ENCODE measurements around the gene RICTOR.
A peak's percentile ranks its signal among the peaks of the same experiment; 100 is the strongest.
"Not testable (repeated sequence)": the region's sequence is repeated elsewhere in the genome, so short reads cannot be mapped to it uniquely, and the experiment has no call there.

The RICTOR gene

DNA sequence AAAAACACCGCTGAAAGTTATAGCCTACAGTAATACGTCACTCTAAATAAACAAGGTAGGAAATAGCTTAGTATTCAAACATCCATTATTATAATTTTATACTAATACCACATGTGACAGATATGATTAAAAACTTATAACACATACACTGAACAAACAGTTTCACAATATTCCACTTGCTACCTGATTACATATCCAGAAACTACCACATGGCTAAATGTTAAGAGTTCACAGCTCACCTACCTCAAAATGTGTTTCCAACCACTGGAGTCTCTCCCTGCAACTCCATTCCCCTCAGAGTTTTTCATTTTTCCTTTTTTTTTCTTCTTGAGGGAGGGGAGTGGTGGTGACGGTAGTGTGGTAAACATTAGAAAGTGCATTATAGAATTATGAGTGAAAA, 12.1 kb downstream of the RICTOR start:
- DNase-seq (ENCODE audit: low read depth, low spot score) = no peak
- H3K27ac ChIP-seq = no peak overlapping the region

DNA sequence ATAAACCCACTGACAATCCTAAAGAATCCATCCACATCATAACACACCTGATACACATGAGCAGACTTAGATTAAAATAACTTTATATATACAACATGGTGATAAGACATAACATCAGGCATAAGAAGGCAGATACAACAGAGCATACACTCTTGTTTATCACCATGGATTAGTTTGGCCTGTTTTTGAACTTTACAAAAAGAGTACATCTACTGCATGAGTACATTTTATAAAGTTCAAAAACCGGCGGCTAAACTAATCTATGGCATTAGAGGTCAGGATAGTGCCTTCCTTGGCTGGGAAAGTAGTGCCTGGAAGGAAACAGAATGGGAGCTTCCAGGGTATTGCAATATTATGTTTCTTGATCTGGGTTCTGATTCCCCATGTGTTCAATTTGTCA, 15.1 kb downstream of the RICTOR start:
- no peak overlapping the region for H3K27ac ChIP-seq

DNA sequence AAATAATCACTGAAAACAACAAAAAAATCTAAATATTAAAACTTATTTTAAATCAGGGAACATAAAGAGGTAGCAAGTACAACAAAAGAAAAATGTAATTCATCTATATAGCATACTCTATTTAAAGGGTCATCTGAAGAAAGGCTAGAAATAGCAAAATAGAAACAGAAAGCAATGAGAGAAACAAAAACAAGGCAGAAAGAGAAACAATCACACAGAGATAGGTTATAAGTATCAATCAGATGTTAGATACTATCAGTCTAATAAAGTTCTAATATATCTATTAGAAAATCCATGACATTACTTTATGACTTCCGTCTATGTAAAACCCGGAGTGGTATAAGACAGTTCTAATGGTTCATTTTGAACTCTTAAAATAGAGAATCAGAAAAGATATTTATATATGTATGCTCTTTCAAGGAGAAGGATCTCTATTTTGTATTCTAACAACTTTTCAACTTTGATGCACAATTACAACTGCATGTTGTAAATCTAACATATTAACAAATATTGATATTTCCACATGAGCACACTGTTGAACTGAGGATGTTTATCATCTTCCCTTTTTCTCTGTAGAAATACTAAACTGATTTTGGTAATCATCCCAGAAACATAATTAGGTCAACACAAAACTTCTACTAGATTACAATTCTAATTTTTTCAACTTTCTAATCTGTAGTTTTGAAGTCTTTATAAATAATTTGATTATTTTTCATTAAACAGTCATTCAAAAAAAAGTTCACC, 15.8 kb downstream of the RICTOR start:
- H3K27ac ChIP-seq = no peak overlapping the region
- DNase-seq (ENCODE audit: low read depth, low spot score) = no peak

More for the DNA sequence above, 15.1 kb downstream of the RICTOR start:
- DNase-seq (ENCODE audit: low read depth, low spot score) = no peak

DNA sequence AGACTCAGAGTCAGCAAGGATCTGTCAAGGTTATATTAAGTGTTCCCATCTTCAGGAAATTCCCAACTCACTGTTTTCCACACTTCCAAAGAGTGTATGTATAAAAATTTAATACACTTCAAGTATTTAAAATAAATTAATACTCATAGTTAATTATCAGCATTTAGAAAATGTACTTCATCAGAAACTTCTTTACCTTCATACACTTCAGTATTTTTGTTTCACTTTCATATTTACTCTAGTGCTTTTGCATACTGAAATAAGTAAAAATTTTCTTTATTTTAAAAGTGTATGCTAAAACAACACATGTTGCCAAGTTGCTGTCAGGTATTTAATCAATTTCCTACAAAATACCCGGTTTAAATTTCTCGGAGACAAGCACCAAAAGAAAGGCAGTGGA, 16.5 kb downstream of the RICTOR start:
- no peak overlapping the region for H3K27ac ChIP-seq

DNA sequence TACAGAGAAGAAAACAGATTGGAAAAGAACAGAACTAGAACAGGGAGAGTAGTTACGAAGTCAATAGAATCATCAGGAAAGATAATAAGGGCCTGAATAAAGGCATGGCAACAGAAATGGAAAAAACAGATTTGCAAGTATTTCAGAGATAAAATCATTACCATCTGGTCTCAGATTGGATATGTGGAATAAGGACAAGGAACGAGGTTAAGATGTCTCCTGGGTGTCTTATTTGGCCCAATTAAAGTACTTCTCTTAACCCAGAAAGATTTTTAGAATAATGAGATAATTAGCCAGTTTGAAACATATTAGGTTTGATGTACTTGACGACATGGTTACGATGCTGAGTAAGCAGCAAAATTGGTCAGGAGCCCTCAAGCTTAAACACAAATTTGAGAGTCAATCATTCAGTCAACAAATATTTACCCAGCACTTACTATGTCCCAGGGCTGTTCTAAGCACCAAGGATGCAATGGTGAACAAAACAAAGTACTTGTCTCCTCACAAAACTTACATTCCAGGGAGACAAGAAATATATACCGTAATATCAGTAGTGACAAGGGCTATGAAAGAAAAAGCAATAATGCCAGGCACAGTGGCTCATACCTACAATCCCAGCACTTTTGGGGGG, 18.3 kb downstream of the RICTOR start:
- no peak for DNase-seq (ENCODE audit: low read depth, low spot score)
- no peak overlapping the region for H3K27ac ChIP-seq

More for the DNA sequence above, 16.5 kb downstream of the RICTOR start:
- no peak for DNase-seq (ENCODE audit: low read depth, low spot score)

DNA sequence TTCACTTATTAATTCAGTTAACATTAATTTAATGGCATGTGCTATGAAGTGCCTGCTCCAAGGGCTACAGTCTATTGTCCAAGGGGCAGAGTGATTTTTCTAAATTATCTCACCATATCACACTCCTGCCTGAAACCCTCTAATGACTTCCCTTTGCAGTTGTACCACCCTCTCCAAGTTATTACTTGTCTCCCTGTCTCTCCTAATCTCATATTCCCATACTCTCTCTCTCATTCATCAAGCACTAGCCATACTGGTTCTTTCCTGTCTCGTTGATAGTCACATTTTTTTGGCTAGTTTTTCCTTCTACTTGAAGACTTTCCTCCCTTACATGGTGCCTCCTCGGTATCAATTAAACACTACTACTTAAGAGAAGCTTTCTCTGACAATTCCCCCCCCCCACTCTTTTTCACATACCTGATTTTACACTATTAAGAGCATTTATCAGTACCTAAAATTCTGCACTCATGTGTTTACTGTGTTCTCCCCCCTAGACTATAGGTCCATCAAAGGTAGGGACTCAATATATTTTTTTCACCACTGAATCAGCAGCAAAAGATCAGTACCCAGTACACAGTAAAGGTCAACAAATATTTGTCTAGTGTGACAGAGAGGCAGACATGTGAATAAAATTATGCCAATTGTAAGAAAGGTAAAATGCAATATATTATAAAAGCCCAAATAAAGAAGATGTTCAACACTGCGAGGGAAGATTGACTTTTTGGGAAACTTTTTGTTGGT, 19.0 kb downstream of the RICTOR start:
- H3K27ac ChIP-seq = no peak overlapping the region
- no peak for DNase-seq (ENCODE audit: low read depth, low spot score)

DNA sequence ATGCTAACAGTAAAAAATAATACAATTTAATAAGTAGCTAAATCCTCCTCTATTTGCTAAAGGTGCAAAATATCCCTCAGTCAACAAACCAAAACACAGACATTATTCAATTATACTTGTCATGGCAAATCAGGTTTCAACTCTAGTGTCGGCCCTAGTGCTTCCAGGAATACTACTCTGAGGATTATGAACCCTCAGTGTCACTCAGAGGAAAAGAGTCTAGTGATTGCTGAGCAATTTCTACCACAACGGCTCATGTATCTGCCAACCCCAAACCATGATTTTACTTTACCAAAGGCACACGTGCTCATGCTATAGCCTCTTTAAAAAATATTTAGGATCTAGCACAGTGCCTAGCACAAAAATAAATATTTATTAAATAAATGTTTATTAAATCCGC, 21.0 kb downstream of the RICTOR start:
- no peak overlapping the region for H3K27ac ChIP-seq
- no peak for DNase-seq (ENCODE audit: low read depth, low spot score)

DNA sequence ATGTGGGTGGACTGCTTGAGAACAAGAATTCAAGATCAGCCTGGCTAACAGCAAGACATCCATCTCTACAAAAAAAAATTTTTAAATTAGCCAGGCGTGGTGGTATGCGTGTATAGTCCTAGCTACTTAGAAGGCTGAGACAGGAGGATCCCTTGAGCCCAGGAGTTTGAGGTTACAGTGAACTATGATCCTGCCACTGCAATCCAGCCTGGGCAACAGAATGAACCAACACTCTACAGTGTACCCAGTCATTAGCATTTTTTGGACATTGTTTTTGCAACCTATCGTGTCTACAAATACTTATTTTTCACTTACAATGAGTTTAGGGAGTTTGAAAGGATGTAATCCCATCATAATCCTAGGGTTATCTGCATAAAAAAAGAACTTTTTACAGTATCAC, 22.1 kb downstream of the RICTOR start:
- H3K27ac ChIP-seq = no peak overlapping the region
- DNase-seq (ENCODE audit: low read depth, low spot score) = no peak

DNA sequence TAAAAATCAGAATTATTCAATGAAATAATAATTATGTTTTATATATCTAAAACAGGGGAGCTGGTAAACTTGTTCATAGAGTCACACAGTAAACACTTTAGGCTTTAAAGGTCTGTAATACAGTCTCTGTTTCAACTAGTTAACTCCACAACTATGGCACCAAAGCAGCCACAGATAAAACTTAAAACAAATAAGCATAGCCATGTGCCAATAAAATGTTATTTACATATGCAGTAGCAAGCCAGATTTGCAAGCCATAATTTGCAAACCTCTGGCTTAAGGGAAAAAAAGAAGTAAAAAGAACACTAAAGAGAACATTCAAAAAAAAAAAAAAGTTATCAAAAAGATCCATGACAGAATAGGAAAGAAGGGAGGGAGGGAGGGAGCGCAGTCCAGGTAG, 24.9 kb downstream of the RICTOR start:
- H3K27ac ChIP-seq = no peak overlapping the region
- DNase-seq (ENCODE audit: low read depth, low spot score) = no peak

DNA sequence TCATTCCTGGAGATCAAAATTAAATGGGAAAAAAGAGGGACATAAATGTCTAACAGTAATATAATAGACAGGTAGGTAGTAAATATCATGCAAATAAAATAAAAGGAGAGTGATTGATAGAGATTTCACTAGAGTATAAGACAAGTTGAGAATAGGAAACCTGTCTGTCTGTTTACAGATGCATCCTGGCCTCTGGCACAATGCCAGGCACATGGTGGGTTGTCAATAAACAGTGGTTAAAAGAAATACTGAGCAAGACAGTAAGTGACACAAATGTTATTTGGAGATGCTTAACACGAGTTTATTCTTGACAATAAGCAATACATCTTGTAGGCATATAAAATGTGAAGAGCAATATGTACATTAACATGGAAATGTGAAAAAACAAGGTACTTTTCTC, 33.3 kb downstream of the RICTOR start:
- no peak for DNase-seq (ENCODE audit: low read depth, low spot score)
- no peak overlapping the region for H3K27ac ChIP-seq

DNA sequence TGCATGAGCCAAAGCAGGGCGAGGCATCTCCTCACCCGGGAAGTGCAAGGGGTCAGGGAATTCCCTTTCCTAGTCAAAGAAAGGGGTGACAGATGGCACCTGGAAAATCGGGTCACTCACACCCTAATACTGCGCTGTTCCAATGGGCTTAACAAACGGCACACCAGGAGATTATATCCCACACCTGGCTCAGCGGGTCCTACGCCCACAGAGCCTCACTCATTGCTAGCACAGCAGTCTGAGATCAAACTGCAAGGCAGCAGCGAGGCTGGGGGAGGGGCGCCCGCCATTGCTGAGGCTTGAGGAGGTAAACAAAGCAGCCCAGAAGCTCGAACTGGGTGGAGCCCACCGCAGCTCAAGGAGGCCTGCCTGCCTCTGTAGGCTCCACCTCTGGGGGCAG, 39.7 kb downstream of the RICTOR start:
- H3K27ac ChIP-seq; DNase-seq (ENCODE audit: low read depth, low spot score): not testable (repeated sequence)

DNA sequence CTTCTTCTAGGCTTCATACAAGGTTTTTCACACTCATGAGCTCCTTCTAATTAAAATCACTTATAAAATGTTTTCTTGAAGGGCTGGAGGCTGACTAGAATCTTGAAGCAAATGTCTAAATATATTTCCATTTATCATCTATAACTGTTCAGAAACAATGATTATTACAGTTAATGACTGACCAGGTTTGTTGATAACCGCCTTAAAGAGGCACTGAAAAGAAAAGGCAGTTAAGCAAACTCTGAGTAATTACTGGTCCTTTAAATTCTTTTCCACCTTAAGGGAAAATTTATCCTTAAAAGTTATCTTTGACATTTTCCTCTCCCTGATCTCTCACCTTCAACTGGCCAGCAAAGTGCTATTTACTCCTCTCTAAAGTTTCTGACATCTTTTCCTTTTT, 43.2 kb downstream of the RICTOR start:
- no peak overlapping the region for H3K27ac ChIP-seq
- DNase-seq (ENCODE audit: low read depth, low spot score) = no peak

DNA sequence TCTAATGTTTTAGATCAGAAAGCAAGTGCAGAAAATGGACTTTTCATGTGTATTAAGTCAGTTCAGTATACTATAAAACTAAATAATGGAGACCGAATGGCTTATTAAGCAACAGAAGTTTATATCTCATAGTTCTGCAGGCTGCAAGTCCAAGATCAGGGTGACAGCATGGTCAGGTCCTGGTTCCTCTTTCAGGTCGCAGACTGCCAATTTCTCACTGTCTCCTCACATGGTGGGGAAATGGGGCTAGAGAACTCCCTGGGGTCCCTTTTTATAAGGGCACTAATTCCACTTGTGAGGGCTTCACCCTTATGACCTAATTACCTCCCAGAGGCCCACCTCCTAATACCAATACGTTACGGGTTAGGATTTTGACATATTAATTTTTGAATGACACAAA, 48.7 kb downstream of the RICTOR start:
- no peak overlapping the region for H3K27ac ChIP-seq
- no peak for DNase-seq (ENCODE audit: low read depth, low spot score)

DNA sequence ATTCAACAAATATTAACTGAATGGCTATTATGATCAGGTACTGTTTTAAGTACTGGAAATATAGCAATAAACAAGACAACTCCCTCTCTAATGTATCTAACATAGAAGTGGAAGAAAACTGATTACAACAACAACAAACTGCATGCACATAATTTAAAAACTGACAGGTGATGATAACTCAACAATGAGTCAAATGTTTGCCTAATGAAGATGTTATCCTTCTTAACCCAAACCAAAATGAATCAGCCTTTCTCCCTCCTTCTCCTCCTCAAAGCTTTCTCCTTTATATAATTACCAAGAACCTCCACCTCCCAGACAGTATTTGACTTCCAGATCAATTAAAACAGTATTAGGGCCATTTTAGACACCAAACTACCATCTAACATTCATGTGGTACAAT, 49.3 kb downstream of the RICTOR start:
- DNase-seq (ENCODE audit: low read depth, low spot score) = peak; percentile 27

DNA sequence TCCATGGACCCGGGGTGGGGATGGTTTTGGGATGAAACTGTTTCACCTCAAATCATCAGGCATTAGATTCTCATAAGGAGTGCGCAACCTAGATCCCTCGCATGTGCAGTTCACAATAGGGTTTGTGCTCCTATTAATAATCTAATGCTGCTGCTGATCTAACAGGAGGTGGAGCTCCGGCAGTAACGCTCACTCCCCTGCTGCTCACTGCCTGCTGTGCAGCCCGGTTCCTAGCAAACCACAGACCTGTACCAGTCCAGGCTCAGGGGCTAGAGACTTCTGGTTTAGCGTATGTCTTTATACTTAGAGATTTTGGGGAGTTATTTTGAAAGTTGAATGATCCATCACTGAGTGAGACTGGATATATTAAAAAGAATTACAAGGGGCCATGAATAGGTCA, 50.2 kb downstream of the RICTOR start:
- H3K27ac ChIP-seq = no peak overlapping the region
- DNase-seq (ENCODE audit: low read depth, low spot score) = no peak

More for the DNA sequence above, 49.3 kb downstream of the RICTOR start:
- no peak overlapping the region for H3K27ac ChIP-seq

DNA sequence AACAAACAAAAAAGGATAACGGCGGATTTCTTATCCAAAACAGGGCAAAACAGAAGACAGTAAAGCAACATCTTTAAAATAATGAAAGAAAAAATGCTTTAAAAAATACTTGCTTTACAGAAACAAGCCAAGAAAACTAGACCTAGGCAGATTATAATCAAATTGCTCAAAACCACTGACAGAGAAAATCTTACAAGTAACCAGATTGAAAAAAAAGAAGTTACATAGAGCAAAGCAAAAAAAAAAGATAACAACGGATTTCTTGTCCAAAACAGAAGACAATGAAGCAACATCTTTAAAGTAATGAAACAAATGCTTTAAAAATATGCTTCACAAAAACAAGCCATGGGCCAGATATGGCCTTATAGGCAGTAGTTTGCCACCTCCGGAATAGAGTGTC, 51.1 kb downstream of the RICTOR start:
- no peak for DNase-seq (ENCODE audit: low read depth, low spot score)
- H3K27ac ChIP-seq = no peak overlapping the region

DNA sequence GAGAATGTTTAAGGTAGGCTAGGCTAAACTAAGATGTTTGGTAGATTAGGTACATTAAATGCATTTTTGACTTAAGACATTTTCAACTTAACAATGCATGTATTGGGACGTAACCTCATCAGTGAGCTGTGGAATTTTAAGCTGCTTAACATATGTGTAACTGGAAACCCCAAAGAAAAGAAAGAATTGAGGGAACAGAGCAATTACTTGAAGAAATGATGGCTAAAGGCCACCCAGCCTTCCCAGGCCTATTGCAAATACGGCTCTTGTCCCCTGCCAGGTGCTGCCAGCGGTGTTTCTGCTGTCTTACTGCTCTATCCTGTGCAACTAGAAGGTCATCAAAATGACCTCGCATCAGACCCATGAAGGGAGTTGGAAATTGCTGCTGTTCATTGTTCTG, 52.0 kb downstream of the RICTOR start:
- no peak for DNase-seq (ENCODE audit: low read depth, low spot score)
- H3K27ac ChIP-seq = no peak overlapping the region

DNA sequence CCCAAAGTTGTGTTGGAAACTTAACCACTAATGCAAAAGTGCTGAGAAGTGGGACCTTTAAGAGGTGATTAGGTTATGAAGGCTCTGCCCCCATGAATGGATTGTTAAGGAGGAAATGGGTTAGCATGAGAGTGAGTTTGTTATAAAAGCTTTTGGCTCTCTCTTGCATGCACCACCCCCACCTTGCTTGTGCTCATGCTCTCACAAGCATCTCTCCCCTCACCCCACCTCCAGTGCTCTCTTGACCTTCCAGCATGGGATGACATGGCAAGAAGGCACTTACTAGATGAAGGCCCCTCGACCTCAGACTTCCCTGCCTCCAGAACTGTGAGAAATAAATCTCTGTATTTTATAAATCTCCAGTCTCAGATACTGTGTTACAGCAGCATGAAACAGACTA, 52.8 kb downstream of the RICTOR start:
- no peak for DNase-seq (ENCODE audit: low read depth, low spot score)
- H3K27ac ChIP-seq = no peak overlapping the region

DNA sequence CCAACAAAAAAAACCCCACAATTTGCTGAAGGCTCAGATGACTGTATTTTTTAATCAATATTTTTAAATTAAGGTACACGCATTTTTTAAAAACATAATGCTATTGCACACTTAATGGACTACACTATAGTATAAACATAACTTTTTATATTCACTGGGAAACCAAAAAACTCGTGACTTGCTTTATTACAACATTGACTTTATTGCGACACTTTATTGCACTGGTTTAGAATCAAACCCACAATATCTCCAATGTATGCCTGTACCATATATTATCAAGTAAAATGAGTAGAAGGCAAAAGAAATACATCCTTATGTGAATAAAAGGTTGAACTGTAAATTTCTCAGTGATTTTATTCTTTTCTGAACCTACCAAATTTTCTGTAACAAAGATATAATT, 53.7 kb downstream of the RICTOR start:
- no peak overlapping the region for H3K27ac ChIP-seq
- DNase-seq (ENCODE audit: low read depth, low spot score) = no peak

DNA sequence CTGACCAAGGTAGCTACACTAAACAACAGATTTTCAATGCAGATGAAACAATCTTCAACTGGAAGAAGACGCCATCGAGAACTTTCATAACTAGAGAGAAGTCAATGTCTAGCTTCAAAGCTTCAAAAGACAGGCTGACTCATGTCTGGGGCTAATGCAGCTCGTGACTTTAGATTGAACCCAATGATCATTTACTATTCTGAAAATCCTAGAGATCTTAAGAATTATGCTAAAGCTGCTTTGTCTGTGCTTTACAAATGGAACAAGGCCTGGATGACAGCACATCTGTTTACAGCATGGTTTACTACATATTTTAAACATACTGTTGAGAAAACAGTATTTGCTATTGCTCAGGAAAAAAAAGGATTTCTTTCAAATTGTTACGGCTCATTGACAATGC, 54.9 kb downstream of the RICTOR start:
- no peak overlapping the region for H3K27ac ChIP-seq

DNA sequence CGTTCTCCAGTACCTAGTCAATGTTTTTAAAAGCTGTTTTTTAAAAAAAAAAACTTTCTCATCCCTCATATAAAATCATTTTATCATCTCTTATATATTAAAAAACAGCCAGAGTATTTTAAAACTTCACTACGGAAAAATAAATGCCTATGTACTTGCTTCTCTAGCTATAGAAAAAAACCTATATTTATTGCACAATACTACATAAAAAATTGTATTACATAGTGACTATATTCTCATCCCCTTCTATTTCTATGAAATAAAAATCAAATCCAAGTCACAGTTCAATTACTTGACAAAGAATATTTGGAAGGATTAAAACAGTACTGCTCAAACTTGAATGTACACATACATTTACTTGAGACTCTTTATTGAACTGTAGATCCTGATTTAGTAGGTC, 56.7 kb downstream of the RICTOR start:
- no peak for DNase-seq (ENCODE audit: low read depth, low spot score)
- no peak overlapping the region for H3K27ac ChIP-seq

More for the DNA sequence above, 54.9 kb downstream of the RICTOR start:
- DNase-seq (ENCODE audit: low read depth, low spot score) = no peak

All from epithelial cell of prostate (primary cell).